Uterus (tissue), 2 donors: Measurements from ENCODE around the gene MGRN1.

ENCODE experiments used
- POLR2A ChIP-seq, 2 donors: fragments of 450-650 bp; IDR thresholded peaks; one replicate each; pipeline ENCODE4 v1.6.1; 2016; ENCODE audit warnings: antibody characterized with exemption in 2 of 2, mild to moderate bottlenecking in 1 of 2, moderate library complexity in 1 of 2
- TF ChIP-seq, protein P1 (sequence below), 4 experiments: fragments of 200-600 bp in 2 of 4; fragments of 450-650 bp in 2 of 4; sonication (generic) in 2 of 4; IDR thresholded peaks; one replicate each; pipeline ENCODE4 v1.5.1; 2016 to 2019; ENCODE audit warnings: antibody characterized with exemption in 4 of 4, mild to moderate bottlenecking in 2 of 4, moderate library complexity in 1 of 4

DNA sequence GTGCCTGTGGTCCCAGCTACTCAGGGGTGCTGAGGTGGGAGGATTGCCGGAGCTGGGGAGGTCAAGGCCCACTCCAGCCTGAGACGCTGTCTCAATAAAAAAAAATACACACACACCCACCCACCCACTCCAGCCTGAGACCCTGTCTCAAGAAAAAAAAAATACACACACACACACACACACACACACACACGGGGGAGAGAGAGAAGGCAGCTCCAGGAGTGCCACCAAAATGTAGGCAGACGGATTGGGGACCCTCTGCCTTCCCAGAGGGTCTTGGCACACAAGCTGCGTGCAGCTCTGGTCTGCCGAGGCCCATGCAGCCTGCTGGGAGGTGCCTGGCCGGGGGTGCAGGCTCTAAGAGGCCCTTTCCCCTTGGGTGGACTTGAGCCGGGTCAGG is 62.8 kb downstream of the MGRN1 start:
- TF ChIP-seq, protein P1, sequence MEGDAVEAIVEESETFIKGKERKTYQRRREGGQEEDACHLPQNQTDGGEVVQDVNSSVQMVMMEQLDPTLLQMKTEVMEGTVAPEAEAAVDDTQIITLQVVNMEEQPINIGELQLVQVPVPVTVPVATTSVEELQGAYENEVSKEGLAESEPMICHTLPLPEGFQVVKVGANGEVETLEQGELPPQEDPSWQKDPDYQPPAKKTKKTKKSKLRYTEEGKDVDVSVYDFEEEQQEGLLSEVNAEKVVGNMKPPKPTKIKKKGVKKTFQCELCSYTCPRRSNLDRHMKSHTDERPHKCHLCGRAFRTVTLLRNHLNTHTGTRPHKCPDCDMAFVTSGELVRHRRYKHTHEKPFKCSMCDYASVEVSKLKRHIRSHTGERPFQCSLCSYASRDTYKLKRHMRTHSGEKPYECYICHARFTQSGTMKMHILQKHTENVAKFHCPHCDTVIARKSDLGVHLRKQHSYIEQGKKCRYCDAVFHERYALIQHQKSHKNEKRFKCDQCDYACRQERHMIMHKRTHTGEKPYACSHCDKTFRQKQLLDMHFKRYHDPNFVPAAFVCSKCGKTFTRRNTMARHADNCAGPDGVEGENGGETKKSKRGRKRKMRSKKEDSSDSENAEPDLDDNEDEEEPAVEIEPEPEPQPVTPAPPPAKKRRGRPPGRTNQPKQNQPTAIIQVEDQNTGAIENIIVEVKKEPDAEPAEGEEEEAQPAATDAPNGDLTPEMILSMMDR (IDR thresholded peaks at IDR 0.05) = no peak
- no peak for TF ChIP-seq POLR2A (IDR thresholded peaks at IDR 0.05)
